Measurements from ENCODE around the gene KIF17. TPM values are rescaled to one million over a fixed set of nuclear protein-coding genes. Genes with fewer than 3 reads are reported as not detected.

The KIF17 gene
- 1 to 10 TPM in 4 of 7 donors, under 1 TPM in 3; 0.56 to 6.2 (median 2.2) TPM for total RNA-seq
- 1 to 10 TPM in 1 of 2 donors, under 1 TPM in 1; 1.00 to 2.2 TPM for polyA plus RNA-seq
- long read RNA-seq, donor 1, partial matches to known transcripts, result 0 of 6 reads
- long read RNA-seq, donor 1, other reads (novel, unspliced or antisense), result 4 of 6 reads
- long read RNA-seq, donor 2, result 0 reads
- long read RNA-seq, donor 3, partial matches to known transcripts, result 3 of 4 reads
- long read RNA-seq, donor 3, other reads (novel, unspliced or antisense), result 0 of 4 reads

GRCh38 chr1:20717452-20718342 is at the start of gene KIF17:
KIF17 (minus strand) TSS chr1:20718007; CDS start chr1:20717706, 301 bp downstream.
- H3K36me3 ChIP-seq, result no peaks in the 10 kb centered on the region
- peak within 1 kb of the TSS; percentile 35 for H3K4me3 ChIP-seq
- H3K27me3 ChIP-seq, result no peaks in the 10 kb centered on the region
- H3K9me3 ChIP-seq, result no peaks in the 10 kb centered on the region
- H3K4me1 ChIP-seq (ENCODE audit: insufficient read depth), result no peaks in the 10 kb centered on the region
- intact Hi-C loops (cut with DNase I), result no loop called here
- TF ChIP-seq, protein P1, sequence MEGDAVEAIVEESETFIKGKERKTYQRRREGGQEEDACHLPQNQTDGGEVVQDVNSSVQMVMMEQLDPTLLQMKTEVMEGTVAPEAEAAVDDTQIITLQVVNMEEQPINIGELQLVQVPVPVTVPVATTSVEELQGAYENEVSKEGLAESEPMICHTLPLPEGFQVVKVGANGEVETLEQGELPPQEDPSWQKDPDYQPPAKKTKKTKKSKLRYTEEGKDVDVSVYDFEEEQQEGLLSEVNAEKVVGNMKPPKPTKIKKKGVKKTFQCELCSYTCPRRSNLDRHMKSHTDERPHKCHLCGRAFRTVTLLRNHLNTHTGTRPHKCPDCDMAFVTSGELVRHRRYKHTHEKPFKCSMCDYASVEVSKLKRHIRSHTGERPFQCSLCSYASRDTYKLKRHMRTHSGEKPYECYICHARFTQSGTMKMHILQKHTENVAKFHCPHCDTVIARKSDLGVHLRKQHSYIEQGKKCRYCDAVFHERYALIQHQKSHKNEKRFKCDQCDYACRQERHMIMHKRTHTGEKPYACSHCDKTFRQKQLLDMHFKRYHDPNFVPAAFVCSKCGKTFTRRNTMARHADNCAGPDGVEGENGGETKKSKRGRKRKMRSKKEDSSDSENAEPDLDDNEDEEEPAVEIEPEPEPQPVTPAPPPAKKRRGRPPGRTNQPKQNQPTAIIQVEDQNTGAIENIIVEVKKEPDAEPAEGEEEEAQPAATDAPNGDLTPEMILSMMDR (IDR thresholded peaks at IDR 0.05), result no peak
- TF ChIP-seq POLR2A (IDR thresholded peaks at IDR 0.05), result peak; percentile 25
- WGBS, 3 donors, result 2 to 3% (median 2%) methylated on average over 40 to 111 of the region's 112 CpGs
- peak; percentile 78 to 89 (median 85) for DNase-seq
- no peak within 1 kb of the TSS for H3K27ac ChIP-seq

DNA sequence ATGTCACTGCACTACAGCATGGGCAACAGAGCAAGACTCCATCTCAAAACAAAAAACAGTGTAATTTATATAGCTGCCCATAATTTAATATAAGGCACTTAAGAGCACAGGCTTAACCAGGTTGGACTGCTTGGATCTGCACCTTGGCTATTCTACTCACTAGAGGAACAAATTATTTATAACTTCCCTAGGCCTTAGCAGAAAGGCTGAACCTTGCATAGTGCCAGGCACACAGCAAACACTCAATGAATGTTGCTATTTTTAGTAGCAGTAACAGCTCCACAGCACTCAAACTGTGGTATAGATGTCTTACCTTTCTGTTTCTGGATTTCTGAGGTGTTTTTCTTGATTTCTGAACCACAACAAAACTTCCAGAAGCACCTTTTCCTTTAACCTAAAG is 49.5 kb upstream of the KIF17 start:
- Histone ChIP-seq H3K4me1 (ENCODE audit: insufficient read depth) (no peaks in the 10 kb centered on the region), H3K27me3 (no peaks in the 10 kb centered on the region), H3K9me3 (no peaks in the 10 kb centered on the region), H3K4me3 (no peak overlapping the region), H3K27ac (no peak overlapping the region), H3K36me3 (no peaks in the 10 kb centered on the region)
- TF ChIP-seq EP300 (IDR thresholded peaks at IDR 0.05) (no peak), POLR2A (IDR thresholded peaks at IDR 0.05) (no peak)
- TF ChIP-seq, protein P1 (IDR thresholded peaks at IDR 0.05), result no peak
- intact Hi-C loops (cut with DNase I), result no loop called here
- DNase-seq, result no peak

DNA sequence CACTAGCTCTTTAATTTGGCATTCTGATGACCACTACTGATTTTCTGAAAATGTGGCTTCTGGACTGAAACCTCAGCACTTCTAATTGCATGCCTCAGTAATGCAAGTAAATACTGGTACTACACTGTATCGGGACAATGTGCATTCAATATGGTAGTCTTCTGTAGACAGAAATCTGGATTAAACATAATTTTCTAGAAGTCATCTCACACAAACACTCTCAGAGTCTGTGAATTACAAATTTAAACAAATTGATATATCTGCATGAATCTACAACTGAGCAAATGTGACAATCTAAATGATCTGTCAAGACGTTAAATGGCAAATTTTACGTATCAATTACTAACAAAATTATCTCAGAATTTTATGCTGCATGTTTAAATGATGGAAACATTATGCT is 45.6 kb upstream of the KIF17 start:
- TF ChIP-seq, protein P1 (IDR thresholded peaks at IDR 0.05), result no peak
- TF ChIP-seq EP300 (IDR thresholded peaks at IDR 0.05), result no peak
- TF ChIP-seq POLR2A (IDR thresholded peaks at IDR 0.05), result no peak
- no peaks in the 10 kb centered on the region for H3K27me3 ChIP-seq
- no peaks in the 10 kb centered on the region for H3K9me3 ChIP-seq
- intact Hi-C loops (cut with DNase I), result no loop called here
- DNase-seq, result no peak
- WGBS, 3 donors, result 92 to 95% (median 93%) methylated on average over 3 of the region's 3 CpGs
- no peaks in the 10 kb centered on the region for H3K36me3 ChIP-seq
- H3K4me3 ChIP-seq, result no peak overlapping the region
- H3K27ac ChIP-seq, result no peak overlapping the region
- no peaks in the 10 kb centered on the region for H3K4me1 ChIP-seq (ENCODE audit: insufficient read depth)

DNA sequence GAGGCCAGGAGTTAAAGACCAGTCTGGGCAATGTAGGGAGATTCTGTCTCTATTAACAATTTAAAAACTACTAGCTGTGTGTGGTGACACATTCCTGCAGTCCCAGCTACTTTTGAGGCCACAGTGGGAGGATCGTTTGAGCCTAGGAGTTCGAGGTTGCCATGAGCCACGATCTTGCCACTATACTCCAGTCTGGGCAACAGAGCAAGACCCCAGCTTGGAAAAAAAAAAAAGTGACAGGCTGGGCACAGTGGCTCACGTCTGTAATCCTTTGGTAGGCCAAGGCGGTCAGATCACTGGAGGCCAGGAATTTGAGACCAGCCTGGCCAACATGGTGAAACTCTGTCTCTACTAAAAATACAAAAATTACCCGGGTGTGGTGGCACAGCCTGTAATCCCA is 42.5 kb upstream of the KIF17 start:
- TF ChIP-seq, protein P1 (IDR thresholded peaks at IDR 0.05), result no peak
- TF ChIP-seq POLR2A (IDR thresholded peaks at IDR 0.05) (no peak), EP300 (IDR thresholded peaks at IDR 0.05) (no peak)
- Histone ChIP-seq H3K27ac (no peak overlapping the region), H3K4me3 (no peak overlapping the region), H3K4me1 (ENCODE audit: insufficient read depth) (no peaks in the 10 kb centered on the region), H3K36me3 (no peaks in the 10 kb centered on the region), H3K27me3 (no peaks in the 10 kb centered on the region), H3K9me3 (no peaks in the 10 kb centered on the region)
- WGBS, 3 donors, result 90 to 98% (median 95%) methylated on average over 6 of the region's 6 CpGs
- intact Hi-C loops (cut with DNase I), result no loop called here
- no peak for DNase-seq
